Measurements from ENCODE around the gene GNAZ.

- TF ChIP-seq CTCF (optimal IDR thresholded peaks at IDR 0.05 in 1 of 3, IDR thresholded peaks at IDR 0.05 in 1 of 3, conservative IDR thresholded peaks at IDR 0.05 in 1 of 3; ENCODE audit: extremely low read depth in 1 of 3, insufficient read depth in 2 of 3, low read length in 3 of 3): no peak
- no peak for TF ChIP-seq EZH2 (IDR thresholded peaks at IDR 0.05; ENCODE audit: low read length)
Observed at GRCh38 chr22:23104187-23104971, 34.1 kb downstream of the GNAZ start.

Data from keratinocyte (primary cell).